Vagina (tissue), 2 donors: ENCODE measurements around the gene MGMT.

ENCODE experiments used
- POLR2A ChIP-seq, 2 donors: fragments of 450-650 bp; IDR thresholded peaks; one replicate each; pipeline ENCODE4 v1.6.1; 2017; ENCODE audit warnings: antibody characterized with exemption in 2 of 2, mild to moderate bottlenecking in 2 of 2, moderate library complexity in 2 of 2
- TF ChIP-seq, protein P1 (sequence below), 3 experiments: fragments of 450-650 bp in 2 of 3; fragments of 200-600 bp in 1 of 3; sonication (generic) in 1 of 3; IDR thresholded peaks; one replicate each; pipeline ENCODE4 v1.5.1; 2017 to 2019; ENCODE audit warnings: antibody characterized with exemption in 3 of 3, mild to moderate bottlenecking in 2 of 3, moderate library complexity in 2 of 3

DNA sequence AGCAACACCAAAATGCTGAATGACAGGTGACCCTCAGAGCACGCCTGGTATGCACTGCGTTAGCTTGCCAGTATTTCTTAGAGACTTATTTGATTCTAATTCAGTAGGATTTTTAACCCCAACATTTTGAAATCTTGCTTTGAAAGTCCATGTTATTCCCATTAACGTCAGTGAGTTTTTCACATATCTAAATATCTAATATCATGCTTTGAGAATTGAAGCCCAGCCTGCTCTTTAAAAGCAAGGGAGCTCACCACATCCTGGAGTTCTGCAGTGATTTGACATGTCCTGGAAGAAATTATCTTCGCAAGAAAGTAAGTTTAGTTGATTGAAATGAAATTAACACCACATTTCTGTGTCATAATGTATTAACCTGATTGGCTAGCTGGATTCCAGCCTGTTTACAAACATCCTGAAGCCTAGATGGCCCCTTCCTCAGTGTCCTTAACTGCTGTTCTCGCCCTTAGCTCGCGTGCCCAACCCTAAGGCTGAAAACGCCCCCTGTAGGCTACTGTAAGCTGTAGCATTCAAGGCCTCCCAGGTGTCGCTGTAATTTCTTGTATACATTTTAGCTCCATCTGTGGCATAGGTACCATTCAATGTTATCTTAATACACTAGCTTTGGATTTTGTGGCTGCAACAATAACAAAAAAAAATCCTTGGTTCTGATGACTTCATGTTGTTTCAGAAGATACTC lies 191.5 kb downstream of the MGMT start:
- TF ChIP-seq, protein P1, sequence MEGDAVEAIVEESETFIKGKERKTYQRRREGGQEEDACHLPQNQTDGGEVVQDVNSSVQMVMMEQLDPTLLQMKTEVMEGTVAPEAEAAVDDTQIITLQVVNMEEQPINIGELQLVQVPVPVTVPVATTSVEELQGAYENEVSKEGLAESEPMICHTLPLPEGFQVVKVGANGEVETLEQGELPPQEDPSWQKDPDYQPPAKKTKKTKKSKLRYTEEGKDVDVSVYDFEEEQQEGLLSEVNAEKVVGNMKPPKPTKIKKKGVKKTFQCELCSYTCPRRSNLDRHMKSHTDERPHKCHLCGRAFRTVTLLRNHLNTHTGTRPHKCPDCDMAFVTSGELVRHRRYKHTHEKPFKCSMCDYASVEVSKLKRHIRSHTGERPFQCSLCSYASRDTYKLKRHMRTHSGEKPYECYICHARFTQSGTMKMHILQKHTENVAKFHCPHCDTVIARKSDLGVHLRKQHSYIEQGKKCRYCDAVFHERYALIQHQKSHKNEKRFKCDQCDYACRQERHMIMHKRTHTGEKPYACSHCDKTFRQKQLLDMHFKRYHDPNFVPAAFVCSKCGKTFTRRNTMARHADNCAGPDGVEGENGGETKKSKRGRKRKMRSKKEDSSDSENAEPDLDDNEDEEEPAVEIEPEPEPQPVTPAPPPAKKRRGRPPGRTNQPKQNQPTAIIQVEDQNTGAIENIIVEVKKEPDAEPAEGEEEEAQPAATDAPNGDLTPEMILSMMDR (IDR thresholded peaks at IDR 0.05): no peak
- TF ChIP-seq POLR2A (IDR thresholded peaks at IDR 0.05): no peak
